ENCODE results near the gene EZH1.

The EZH1 gene

GRCh38 chr17:42679492-42680330, 65.1 kb downstream of the EZH1 start:
- Histone ChIP-seq H3K27ac (replicated peaks; ENCODE audit: low read length) (peak overlapping the region; percentile 92), H3K23ac (ENCODE audit: low read depth, low read length, poor library complexity) (peak overlapping the region; percentile 94), H3K4me1 (ENCODE audit: control insufficient read depth in 2 of 2, insufficient read depth in 1 of 2, low read depth in 1 of 2, low read length in 2 of 2) (peaks cover 31 to 41% of the 10 kb centered on the region in 2 donors), H2BK12ac (ENCODE audit: low read length) (peak overlapping the region; percentile 100), H3K9me3 (replicated peaks in 1 of 2; ENCODE audit: control insufficient read depth in 2 of 2, insufficient read depth in 1 of 2, low read depth in 1 of 2, low read length in 2 of 2) (no peaks in the 10 kb centered on the region), H3K27me3 (ENCODE audit: control insufficient read depth in 3 of 3, insufficient read depth in 3 of 3, low read depth in 1 of 3, low read length in 3 of 3) (peaks cover 0 to 23% (median 7%) of the 10 kb centered on the region in 3 experiments), H3K18ac (ENCODE audit: low read length) (peak overlapping the region; percentile 99), H3K36me3 (replicated peaks in 1 of 2; ENCODE audit: control insufficient read depth in 2 of 2, insufficient read depth in 2 of 2, low read length in 2 of 2) (peaks cover 0 to 7% of the 10 kb centered on the region in 2 donors), H2BK5ac (ENCODE audit: low read length) (peak overlapping the region; percentile 98), H3K4me3 (ENCODE audit: low read length in 2 of 2) (peak overlapping the region; percentile 54 to 68), H4K91ac (ENCODE audit: low read depth, low read length, poor library complexity) (no peak overlapping the region), H4K8ac (ENCODE audit: low read depth, low read length) (peak overlapping the region; percentile 100), H3K14ac (ENCODE audit: low read length) (peak overlapping the region; percentile 79), H3K4me2 (ENCODE audit: insufficient read depth, low read length, poor library complexity, severe bottlenecking) (peak overlapping the region; percentile 43), H2AFZ (ENCODE audit: low read length) (peak overlapping the region; percentile 92), H3K79me1 (ENCODE audit: low read depth, low read length) (peaks cover 13% of the 10 kb centered on the region), H3K4ac (ENCODE audit: low read length) (peak overlapping the region; percentile 98), H2AK5ac (ENCODE audit: low read depth, low read length) (peak overlapping the region; percentile 99), H2BK120ac (ENCODE audit: low read depth, low read length) (peak overlapping the region; percentile 99), H3K9ac (ENCODE audit: low read depth, low read length, poor library complexity) (peak overlapping the region; percentile 88), H2BK15ac (ENCODE audit: low read length) (peak overlapping the region; percentile 100)
- DNase-seq (ENCODE audit: low spot score) = peak; percentile 76
- WGBS, 2 donors (ENCODE audit: extremely low coverage in 2 of 2, insufficient read length in 2 of 2, insufficient replicate concordance in 1 of 2) = no CpG with 5 or more reads among the region's 78 CpGs

DNA sequence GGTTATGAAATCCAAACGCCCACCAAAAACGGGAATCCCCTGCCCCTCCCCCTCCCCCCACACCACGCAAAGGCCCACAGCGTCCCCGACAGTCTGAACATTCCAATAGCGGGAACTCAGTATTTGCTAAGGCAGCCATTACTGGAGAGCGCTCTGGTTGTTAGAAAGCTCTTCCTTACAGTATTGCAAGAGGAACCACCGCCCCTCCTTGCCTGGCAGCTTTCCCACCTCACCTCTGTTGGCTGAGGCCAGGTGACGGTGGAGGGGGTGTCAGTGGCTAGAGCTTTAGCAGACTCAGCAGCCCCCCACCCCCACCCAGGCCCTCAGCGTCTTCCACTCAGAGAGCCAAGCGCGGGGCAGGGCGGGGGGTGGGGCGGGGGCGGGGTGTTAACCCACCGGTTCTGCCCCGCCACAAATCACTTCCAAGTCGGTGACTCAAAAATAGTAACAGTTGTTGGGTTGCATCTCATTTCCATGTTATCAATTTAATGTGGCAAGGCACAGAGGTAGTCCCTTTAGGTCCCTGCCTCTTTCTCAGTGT, 65.8 kb downstream of the EZH1 start:
- H3K4me2 ChIP-seq (ENCODE audit: insufficient read depth, low read length, poor library complexity, severe bottlenecking) = no peak overlapping the region
- H2BK5ac ChIP-seq (ENCODE audit: low read length) = peak overlapping the region; percentile 98
- peaks cover 17% of the 10 kb centered on the region for H3K79me1 ChIP-seq (ENCODE audit: low read depth, low read length)
- DNase-seq (ENCODE audit: low spot score) = no peak
- peak overlapping the region; percentile 11 for H2BK120ac ChIP-seq (ENCODE audit: low read depth, low read length)
- no peak overlapping the region for H3K9ac ChIP-seq (ENCODE audit: low read depth, low read length, poor library complexity)
- H2BK12ac ChIP-seq (ENCODE audit: low read length) = peak overlapping the region; percentile 100
- H2AK5ac ChIP-seq (ENCODE audit: low read depth, low read length) = peak overlapping the region; percentile 99
- no peak overlapping the region for H3K23ac ChIP-seq (ENCODE audit: low read depth, low read length, poor library complexity)
- peak overlapping the region; percentile 100 for H2BK15ac ChIP-seq (ENCODE audit: low read length)
- H3K4ac ChIP-seq (ENCODE audit: low read length) = peak overlapping the region; percentile 96
- H3K9me3 ChIP-seq (replicated peaks in 1 of 2; ENCODE audit: control insufficient read depth in 2 of 2, insufficient read depth in 1 of 2, low read depth in 1 of 2, low read length in 2 of 2) = no peaks in the 10 kb centered on the region
- peak overlapping the region; percentile 92 for H2AFZ ChIP-seq (ENCODE audit: low read length)
- H3K27ac ChIP-seq (replicated peaks; ENCODE audit: low read length) = peak overlapping the region; percentile 92
- no CpG with 5 or more reads among the region's 18 CpGs for WGBS, 2 donors (ENCODE audit: extremely low coverage in 2 of 2, insufficient read length in 2 of 2, insufficient replicate concordance in 1 of 2)
- no peak overlapping the region for H3K14ac ChIP-seq (ENCODE audit: low read length)
- H4K8ac ChIP-seq (ENCODE audit: low read depth, low read length) = no peak overlapping the region
- peaks cover 0 to 28% (median 7%) of the 10 kb centered on the region in 3 experiments for H3K27me3 ChIP-seq (ENCODE audit: control insufficient read depth in 3 of 3, insufficient read depth in 3 of 3, low read depth in 1 of 3, low read length in 3 of 3)
- H3K36me3 ChIP-seq (replicated peaks in 1 of 2; ENCODE audit: control insufficient read depth in 2 of 2, insufficient read depth in 2 of 2, low read length in 2 of 2) = peaks cover 0 to 7% of the 10 kb centered on the region in 2 donors
- H3K18ac ChIP-seq (ENCODE audit: low read length) = peak overlapping the region; percentile 99
- no peak overlapping the region for H4K91ac ChIP-seq (ENCODE audit: low read depth, low read length, poor library complexity)
- H3K4me1 ChIP-seq (ENCODE audit: control insufficient read depth in 2 of 2, insufficient read depth in 1 of 2, low read depth in 1 of 2, low read length in 2 of 2) = peaks cover 33 to 48% of the 10 kb centered on the region in 2 donors
- peak overlapping the region in 1 of 2 donors; percentile 54 for H3K4me3 ChIP-seq (ENCODE audit: low read length in 2 of 2)

DNA sequence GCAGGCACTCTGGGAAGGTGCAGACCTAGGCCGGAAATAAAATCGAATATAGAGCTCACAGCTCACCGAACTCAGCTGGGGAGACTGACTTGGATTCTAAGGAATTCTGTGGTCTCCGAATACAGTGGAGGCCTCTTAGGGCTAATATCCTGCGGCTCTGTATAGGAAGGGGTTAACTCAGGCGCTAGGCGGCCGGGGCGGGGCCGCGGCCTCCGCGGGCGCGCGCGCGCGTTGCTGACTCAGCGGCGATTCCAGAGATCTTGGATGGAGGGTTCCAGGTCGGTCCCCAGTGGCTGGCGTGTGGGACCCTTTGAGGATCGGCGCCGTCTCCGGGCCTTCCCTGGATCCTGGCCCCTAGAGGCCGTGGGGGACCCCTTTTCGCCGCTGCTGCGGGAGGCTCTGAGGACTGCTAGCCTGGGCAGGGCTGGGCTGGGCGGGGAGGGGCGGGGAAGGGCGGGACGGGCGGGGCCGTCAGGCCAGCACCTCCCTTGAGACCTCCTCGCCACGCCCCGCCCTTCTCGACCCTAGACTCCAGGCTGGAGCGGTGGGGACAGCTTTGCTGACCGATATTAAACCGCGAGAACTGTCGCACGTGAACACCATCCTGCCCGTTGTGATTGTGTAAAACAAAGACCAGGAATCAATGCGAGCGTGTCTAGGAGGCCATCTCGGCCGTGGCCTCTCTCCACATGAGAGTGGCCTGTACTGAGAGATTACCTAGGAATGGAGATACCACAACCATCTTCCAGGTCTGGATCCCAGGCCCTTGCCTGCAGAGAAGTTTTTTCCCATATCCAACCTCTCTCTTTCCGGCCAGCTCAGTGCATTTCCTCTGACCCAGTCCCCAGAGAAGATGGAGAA, 66.7 kb downstream of the EZH1 start:
- Histone ChIP-seq H3K9ac (ENCODE audit: low read depth, low read length, poor library complexity) (peak overlapping the region; percentile 70), H3K9me3 (replicated peaks in 1 of 2; ENCODE audit: control insufficient read depth in 2 of 2, insufficient read depth in 1 of 2, low read depth in 1 of 2, low read length in 2 of 2) (no peaks in the 10 kb centered on the region), H2BK12ac (ENCODE audit: low read length) (no peak overlapping the region), H3K27me3 (ENCODE audit: control insufficient read depth in 3 of 3, insufficient read depth in 3 of 3, low read depth in 1 of 3, low read length in 3 of 3) (peaks cover 0 to 34% (median 7%) of the 10 kb centered on the region in 3 experiments), H2AK5ac (ENCODE audit: low read depth, low read length) (no peak overlapping the region), H3K36me3 (replicated peaks in 1 of 2; ENCODE audit: control insufficient read depth in 2 of 2, insufficient read depth in 2 of 2, low read length in 2 of 2) (peaks cover 1 to 11% of the 10 kb centered on the region in 2 donors), H3K27ac (replicated peaks; ENCODE audit: low read length) (peak overlapping the region; percentile 99), H3K4ac (ENCODE audit: low read length) (no peak overlapping the region), H4K91ac (ENCODE audit: low read depth, low read length, poor library complexity) (no peak overlapping the region), H2BK5ac (ENCODE audit: low read length) (peak overlapping the region; percentile 96), H3K4me3 (ENCODE audit: low read length in 2 of 2) (peak overlapping the region; percentile 54 to 88), H2BK15ac (ENCODE audit: low read length) (peak overlapping the region; percentile 90), H4K8ac (ENCODE audit: low read depth, low read length) (no peak overlapping the region), H3K23ac (ENCODE audit: low read depth, low read length, poor library complexity) (peak overlapping the region; percentile 55), H3K18ac (ENCODE audit: low read length) (peak overlapping the region; percentile 99), H2AFZ (ENCODE audit: low read length) (peak overlapping the region; percentile 82), H3K4me1 (ENCODE audit: control insufficient read depth in 2 of 2, insufficient read depth in 1 of 2, low read depth in 1 of 2, low read length in 2 of 2) (peaks cover 29 to 46% of the 10 kb centered on the region in 2 donors), H3K79me1 (ENCODE audit: low read depth, low read length) (peaks cover 17% of the 10 kb centered on the region), H3K14ac (ENCODE audit: low read length) (no peak overlapping the region), H2BK120ac (ENCODE audit: low read depth, low read length) (no peak overlapping the region), H3K4me2 (ENCODE audit: insufficient read depth, low read length, poor library complexity, severe bottlenecking) (peak overlapping the region; percentile 63)
- DNase-seq (ENCODE audit: low spot score) = peak; percentile 88
- no CpG with 5 or more reads among the region's 53 CpGs for WGBS, 2 donors (ENCODE audit: extremely low coverage in 2 of 2, insufficient read length in 2 of 2, insufficient replicate concordance in 1 of 2)
